Activated naive CD4-positive, alpha-beta T cell treated with anti-CD3 and anti-CD28 coated beads, Interleukin-2, amount 10 ng/mL, durations not matched to agents 7 days and 5 days (primary cell): ENCODE results near the gene PDC.
"Not testable (repeated sequence)": the region's sequence is repeated elsewhere in the genome, so short reads cannot be mapped to it uniquely, and the experiment has no call there.

Source experiments
- CTCF ChIA-PET: fragments of 350-600 bp; sonication (Branson Sonifier 250); formaldehyde crosslinking; loops from one replicate; lab custom pipeline; 2021; ENCODE audit warnings: antibody characterized with exemption; lab: Charles Lee
- DNase-seq: peaks from one replicate; pipeline ENCODE4 v3.0.0-alpha.2; 2020
- H3K27ac Mint-ChIP-seq: one replicate; pipeline ENCODE4 v1.8.0; 2021; ENCODE audit warnings: mild to moderate bottlenecking, moderate library complexity, mixed read lengths
- H3K27me3 Mint-ChIP-seq: one replicate; pipeline ENCODE4 v1.8.0; 2021; ENCODE audit warnings: mild to moderate bottlenecking, mixed read lengths
- H3K36me3 Mint-ChIP-seq: one replicate; pipeline ENCODE4 v1.8.0; 2021; ENCODE audit warnings: mixed read lengths
- H3K4me1 Mint-ChIP-seq: one replicate; pipeline ENCODE4 v1.8.0; 2021; ENCODE audit warnings: mixed read lengths
- H3K4me3 Mint-ChIP-seq: one replicate; pipeline ENCODE4 v1.8.0; 2021; ENCODE audit warnings: mild to moderate bottlenecking, moderate library complexity, mixed read lengths
- H3K9me3 Mint-ChIP-seq: one replicate; pipeline ENCODE4 v1.8.0; 2021; ENCODE audit warnings: mixed read lengths

PDC gene

DNA sequence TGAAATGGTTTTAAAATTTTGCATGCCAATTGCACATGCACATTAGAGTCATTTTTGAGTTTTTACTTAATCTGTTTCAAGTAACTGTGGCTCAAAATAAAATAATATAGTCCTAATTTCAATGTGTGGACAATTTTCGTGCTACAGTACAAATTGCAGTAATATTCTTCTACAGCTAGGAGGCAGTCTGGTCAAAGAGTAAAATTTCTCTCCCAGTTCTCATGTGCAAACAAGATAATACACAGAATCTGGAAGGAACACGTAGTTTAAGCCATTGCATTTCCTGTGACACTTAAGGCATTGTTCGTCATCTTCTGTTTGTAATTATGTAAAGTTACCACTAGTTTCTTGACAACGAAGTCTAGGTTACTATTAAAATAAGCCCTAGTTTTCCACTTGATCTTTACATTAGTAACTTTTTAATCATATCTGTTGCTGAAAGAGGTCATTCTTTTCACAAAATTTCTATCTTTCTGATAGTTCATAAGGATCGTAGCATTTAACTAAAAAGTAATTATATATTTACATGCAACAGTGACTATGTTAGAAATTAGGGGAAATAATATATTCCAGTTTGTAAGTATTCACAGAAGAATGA lies 56.4 kb downstream of the PDC start:
- no peak for DNase-seq
- CTCF ChIA-PET: interaction anchor here (0.6 to 1.6 kb wide), 12 partner anchors 16 to 582 kb away, joined by 3 to 6 read pairs (median 4); partner anchors contain the start of genes ODR4, PTGS2 and TPR
- no peak overlapping the region for H3K4me3 Mint-ChIP-seq
- H3K9me3 Mint-ChIP-seq: no peaks in the 10 kb centered on the region
- H3K27me3 Mint-ChIP-seq: no peaks in the 10 kb centered on the region
- peaks cover 17% of the 10 kb centered on the region for H3K36me3 Mint-ChIP-seq
- no peak overlapping the region for H3K27ac Mint-ChIP-seq
- peaks cover 8% of the 10 kb centered on the region for H3K4me1 Mint-ChIP-seq

DNA sequence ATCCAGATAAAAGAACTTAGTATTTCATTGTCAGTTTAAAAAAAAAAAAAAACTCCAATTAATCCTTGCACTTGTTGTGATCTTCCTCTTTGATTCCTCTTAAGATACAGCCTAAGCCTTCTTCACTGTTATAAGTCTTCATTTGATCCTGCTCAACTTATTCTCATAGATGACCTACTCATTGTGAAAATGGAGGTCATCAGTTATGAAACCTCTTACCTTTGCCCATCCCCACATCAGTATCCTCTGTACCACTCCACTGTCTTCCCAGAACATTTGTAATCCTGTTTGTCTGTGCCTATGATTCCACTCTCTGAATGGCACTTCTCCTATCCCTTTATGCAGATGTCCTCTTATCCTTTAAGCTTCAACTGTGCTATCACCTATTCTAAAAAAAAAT lies 57.3 kb downstream of the PDC start:
- DNase-seq: no peak
- H3K4me3 Mint-ChIP-seq: no peak overlapping the region
- peaks cover 6% of the 10 kb centered on the region for H3K4me1 Mint-ChIP-seq
- no peaks in the 10 kb centered on the region for H3K27me3 Mint-ChIP-seq
- H3K9me3 Mint-ChIP-seq: no peaks in the 10 kb centered on the region
- CTCF ChIA-PET: interaction anchor here (0.6 to 1.6 kb wide), 11 partner anchors 21 to 583 kb away, joined by 3 to 6 read pairs (median 4); partner anchors contain the start of genes ODR4, PTGS2 and TPR
- peaks cover 18% of the 10 kb centered on the region for H3K36me3 Mint-ChIP-seq
- no peak overlapping the region for H3K27ac Mint-ChIP-seq

DNA sequence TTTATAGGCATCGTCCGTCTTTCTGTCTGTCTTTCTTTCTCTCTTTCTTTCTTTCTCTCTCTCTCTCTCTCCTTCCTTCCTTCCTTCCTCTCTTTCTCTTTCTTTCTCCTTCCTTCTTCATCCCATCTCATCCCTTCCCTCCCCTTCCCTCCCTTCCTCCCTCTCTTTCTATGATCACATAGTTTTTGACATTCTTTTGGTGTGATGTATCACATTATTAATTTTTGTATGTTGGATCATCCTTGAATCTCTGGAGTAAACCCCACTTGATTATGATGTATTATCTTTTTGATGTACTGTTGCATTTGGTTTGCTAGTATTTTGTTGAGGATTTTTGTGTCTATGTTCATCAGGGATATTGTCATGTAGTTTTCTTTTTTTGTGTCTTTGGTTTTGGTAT lies 59.5 kb downstream of the PDC start:
- peaks cover 21% of the 10 kb centered on the region for H3K36me3 Mint-ChIP-seq
- DNase-seq, H3K4me3 Mint-ChIP-seq, H3K4me1 Mint-ChIP-seq, H3K27ac Mint-ChIP-seq, H3K27me3 Mint-ChIP-seq, CTCF ChIA-PET, H3K9me3 Mint-ChIP-seq: not testable (repeated sequence)
